ENCODE measurements around the gene KLHL14.

- TF ChIP-seq, protein P1, sequence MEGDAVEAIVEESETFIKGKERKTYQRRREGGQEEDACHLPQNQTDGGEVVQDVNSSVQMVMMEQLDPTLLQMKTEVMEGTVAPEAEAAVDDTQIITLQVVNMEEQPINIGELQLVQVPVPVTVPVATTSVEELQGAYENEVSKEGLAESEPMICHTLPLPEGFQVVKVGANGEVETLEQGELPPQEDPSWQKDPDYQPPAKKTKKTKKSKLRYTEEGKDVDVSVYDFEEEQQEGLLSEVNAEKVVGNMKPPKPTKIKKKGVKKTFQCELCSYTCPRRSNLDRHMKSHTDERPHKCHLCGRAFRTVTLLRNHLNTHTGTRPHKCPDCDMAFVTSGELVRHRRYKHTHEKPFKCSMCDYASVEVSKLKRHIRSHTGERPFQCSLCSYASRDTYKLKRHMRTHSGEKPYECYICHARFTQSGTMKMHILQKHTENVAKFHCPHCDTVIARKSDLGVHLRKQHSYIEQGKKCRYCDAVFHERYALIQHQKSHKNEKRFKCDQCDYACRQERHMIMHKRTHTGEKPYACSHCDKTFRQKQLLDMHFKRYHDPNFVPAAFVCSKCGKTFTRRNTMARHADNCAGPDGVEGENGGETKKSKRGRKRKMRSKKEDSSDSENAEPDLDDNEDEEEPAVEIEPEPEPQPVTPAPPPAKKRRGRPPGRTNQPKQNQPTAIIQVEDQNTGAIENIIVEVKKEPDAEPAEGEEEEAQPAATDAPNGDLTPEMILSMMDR (IDR thresholded peaks at IDR 0.05) = no peak
- TF ChIP-seq EZH2 (IDR thresholded peaks at IDR 0.05; ENCODE audit: borderline replicate concordance, insufficient read depth, low read depth, low read length, poor library complexity, severe bottlenecking) = no peak
These were observed 6.2 kb upstream of the KLHL14 start for GRCh38 chr18:32779010-32779409.
